OCI-LY3 (cell line): ENCODE results near the gene PIK3AP1.

ENCODE experiments used
- EZH2phosphoT487 ChIP-seq: fragments of 200-600 bp; shearing (Covaris generic); IDR thresholded peaks from 2 replicates; pipeline ENCODE4 v1.6.1; 2018; ENCODE audit warnings: antibody characterized with exemption, mixed run types, low read depth
- TF ChIP-seq, protein P1 (sequence below): fragments of 200-600, 300-600 bp; sonication (generic); IDR thresholded peaks from 2 replicates; pipeline ENCODE4 v1.5.1; 2014; ENCODE audit warnings: antibody characterized with exemption, low read length, low read depth

DNA sequence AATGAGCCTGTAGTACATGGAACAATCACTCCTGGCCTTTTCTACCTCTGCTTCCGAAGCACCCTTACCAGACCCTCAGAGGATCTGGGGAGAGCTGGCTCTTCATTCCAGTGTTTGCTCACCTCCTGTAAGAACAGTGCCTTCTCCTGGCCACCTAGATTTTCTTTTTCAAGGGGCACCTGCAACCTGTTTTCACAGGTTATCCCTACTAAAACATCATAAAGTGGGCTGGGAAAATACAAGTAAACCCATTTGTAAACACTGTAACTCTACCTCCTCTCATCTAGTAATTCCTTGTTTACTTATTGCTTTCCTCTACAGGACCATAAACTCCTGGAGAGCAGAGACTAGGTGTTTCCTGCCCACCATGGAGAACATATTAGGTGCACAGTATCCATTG is 1.1 kb downstream of the PIK3AP1 start:
- TF ChIP-seq, protein P1, sequence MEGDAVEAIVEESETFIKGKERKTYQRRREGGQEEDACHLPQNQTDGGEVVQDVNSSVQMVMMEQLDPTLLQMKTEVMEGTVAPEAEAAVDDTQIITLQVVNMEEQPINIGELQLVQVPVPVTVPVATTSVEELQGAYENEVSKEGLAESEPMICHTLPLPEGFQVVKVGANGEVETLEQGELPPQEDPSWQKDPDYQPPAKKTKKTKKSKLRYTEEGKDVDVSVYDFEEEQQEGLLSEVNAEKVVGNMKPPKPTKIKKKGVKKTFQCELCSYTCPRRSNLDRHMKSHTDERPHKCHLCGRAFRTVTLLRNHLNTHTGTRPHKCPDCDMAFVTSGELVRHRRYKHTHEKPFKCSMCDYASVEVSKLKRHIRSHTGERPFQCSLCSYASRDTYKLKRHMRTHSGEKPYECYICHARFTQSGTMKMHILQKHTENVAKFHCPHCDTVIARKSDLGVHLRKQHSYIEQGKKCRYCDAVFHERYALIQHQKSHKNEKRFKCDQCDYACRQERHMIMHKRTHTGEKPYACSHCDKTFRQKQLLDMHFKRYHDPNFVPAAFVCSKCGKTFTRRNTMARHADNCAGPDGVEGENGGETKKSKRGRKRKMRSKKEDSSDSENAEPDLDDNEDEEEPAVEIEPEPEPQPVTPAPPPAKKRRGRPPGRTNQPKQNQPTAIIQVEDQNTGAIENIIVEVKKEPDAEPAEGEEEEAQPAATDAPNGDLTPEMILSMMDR, result no peak
- TF ChIP-seq EZH2phosphoT487, result no peak
